CD4-positive, alpha-beta T cell treated with Interleukin-21 for 1 hour (primary cell): ENCODE measurements around the gene RASSF3.
A peak's percentile ranks its signal among the peaks of the same experiment; 100 is the strongest.
"Not testable (repeated sequence)": the region's sequence is repeated elsewhere in the genome, so short reads cannot be mapped to it uniquely, and the experiment has no call there.

Source experiments
- DNase-seq: peaks from one replicate; pipeline ENCODE4 v3.0.0-alpha.2; 2020

The RASSF3 gene

GRCh38 chr12:64598831-64599230 is 11.5 kb upstream of the RASSF3 start:
- DNase-seq = no peak

GRCh38 chr12:64600164-64600561 is 10.1 kb upstream of the RASSF3 start:
- no peak for DNase-seq

- DNase-seq = no peak
These were observed 7.0 kb upstream of the RASSF3 start for GRCh38 chr12:64603183-64603841.

- peak; percentile 66 for DNase-seq
These were observed 1.3 kb upstream of the RASSF3 start for GRCh38 chr12:64608901-64609535.

GRCh38 chr12:64609536-64610078 is 688 bp upstream of the RASSF3 start:
- peak; percentile 40 for DNase-seq

- peak; percentile 64 for DNase-seq
These were observed 505 bp downstream of the RASSF3 start for GRCh38 chr12:64610660-64611340.

- peak; percentile 40 for DNase-seq
These were observed 1.3 kb downstream of the RASSF3 start for GRCh38 chr12:64611341-64612284.

- no peak for DNase-seq
These were observed 2.5 kb downstream of the RASSF3 start for GRCh38 chr12:64612843-64613242.

GRCh38 chr12:64613775-64614398 is 3.6 kb downstream of the RASSF3 start:
- not testable (repeated sequence) for DNase-seq

GRCh38 chr12:64616201-64616600 is 5.9 kb downstream of the RASSF3 start:
- no peak for DNase-seq

GRCh38 chr12:64618953-64619590 is 8.8 kb downstream of the RASSF3 start:
- DNase-seq = no peak

GRCh38 chr12:64621257-64621942 is 11.1 kb downstream of the RASSF3 start:
- no peak for DNase-seq

- DNase-seq = no peak
These were observed 13.7 kb downstream of the RASSF3 start for GRCh38 chr12:64624035-64624434.

- DNase-seq = peak; percentile 41
These were observed 15.2 kb downstream of the RASSF3 start for GRCh38 chr12:64625243-64626077.

- DNase-seq = not testable (repeated sequence)
These were observed 16.3 kb downstream of the RASSF3 start for GRCh38 chr12:64626588-64626987.

- no peak for DNase-seq
These were observed 17.5 kb downstream of the RASSF3 start for GRCh38 chr12:64627771-64628170.

GRCh38 chr12:64631197-64631596 is 20.9 kb downstream of the RASSF3 start:
- DNase-seq = no peak

GRCh38 chr12:64633011-64633939 is 23.0 kb downstream of the RASSF3 start:
- DNase-seq = no peak

- DNase-seq = no peak
These were observed 23.6 kb downstream of the RASSF3 start for GRCh38 chr12:64633940-64634337.
